Endothelial cell (in vitro differentiated cells): Measurements from ENCODE around the gene SH3GL2. TPM values are rescaled to one million over a fixed set of nuclear protein-coding genes. Genes with fewer than 3 reads are reported as not detected.
A peak's percentile ranks its signal among the peaks of the same experiment; 100 is the strongest.

Experiments used
- DNase-seq: peaks from one replicate; pipeline ENCODE4 v3.0.0; 2021; ENCODE audit warnings: low spot score
- H3K27ac Mint-ChIP-seq: one replicate; pipeline ENCODE4 v1.8.0; 2021; ENCODE audit warnings: mixed read lengths, inconsistent platforms; ENCODE audit not compliant: unreplicated experiment
- H3K27me3 Mint-ChIP-seq: one replicate; pipeline ENCODE4 v1.8.0; 2021; ENCODE audit warnings: mild to moderate bottlenecking, moderate library complexity, mixed read lengths, inconsistent platforms; ENCODE audit not compliant: unreplicated experiment
- H3K36me3 Mint-ChIP-seq: one replicate; pipeline ENCODE4 v1.8.0; 2021; ENCODE audit warnings: mild to moderate bottlenecking, low read depth, mixed read lengths, inconsistent platforms; ENCODE audit not compliant: unreplicated experiment
- H3K4me1 Mint-ChIP-seq: one replicate; pipeline ENCODE4 v1.8.0; 2021; ENCODE audit warnings: mild to moderate bottlenecking, mixed read lengths, inconsistent platforms; ENCODE audit not compliant: unreplicated experiment
- H3K4me3 Mint-ChIP-seq: one replicate; pipeline ENCODE4 v1.8.0; 2021; ENCODE audit warnings: mild to moderate bottlenecking, mixed read lengths, inconsistent platforms; ENCODE audit not compliant: unreplicated experiment
- H3K9me3 Mint-ChIP-seq: one replicate; pipeline ENCODE4 v1.8.0; 2021; ENCODE audit warnings: mixed read lengths, inconsistent platforms; ENCODE audit not compliant: unreplicated experiment
- CTCF ChIP-seq: fragments of 200-600 bp; sonication (generic); IDR thresholded peaks from one replicate; pipeline ENCODE4 v1.5.0; 2021; ENCODE audit warnings: antibody characterized with exemption; ENCODE audit not compliant: unreplicated experiment
- total RNA-seq: library from RNA; stranded (reverse); fragmentation: NEBNext Ultra II Directional; extraction: Animal tissue kit (Norgen Biotek cat#: 25700); gene quantifications from one replicate; pipeline ENCODE4 v1.2.1, GENCODE V29; 2021; ENCODE audit not compliant: unreplicated experiment

SH3GL2 gene
- total RNA-seq, 1 donor from 2014 or later: 1.6 TPM

DNA sequence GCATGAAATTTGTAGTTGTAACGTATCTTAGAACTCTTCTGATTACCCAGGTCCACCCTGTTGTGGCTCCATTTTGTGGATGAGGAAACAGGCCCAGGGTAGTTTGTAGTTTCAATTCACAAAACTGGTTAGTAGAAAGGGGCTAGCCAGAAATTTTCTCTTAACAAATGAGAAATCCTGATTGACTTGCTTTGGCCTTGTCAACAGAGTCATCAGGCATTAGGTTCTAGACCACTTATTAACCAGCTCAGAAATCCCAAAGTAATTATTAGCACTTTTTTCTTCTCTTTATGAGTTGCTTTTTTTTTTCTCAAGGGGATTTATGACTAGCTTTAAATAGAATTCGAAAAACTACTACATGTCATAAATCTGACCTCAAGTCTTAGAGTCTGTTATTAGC, 160.2 kb downstream of the SH3GL2 start:
- no peak overlapping the region for H3K4me3 Mint-ChIP-seq
- TF ChIP-seq CTCF: no peak
- no peaks in the 10 kb centered on the region for H3K36me3 Mint-ChIP-seq
- H3K9me3 Mint-ChIP-seq: no peaks in the 10 kb centered on the region
- H3K27me3 Mint-ChIP-seq: no peaks in the 10 kb centered on the region
- no peak for DNase-seq
- no peaks in the 10 kb centered on the region for H3K4me1 Mint-ChIP-seq
- no peak overlapping the region for H3K27ac Mint-ChIP-seq

GRCh38 chr9:17739736-17740135, 160.9 kb downstream of the SH3GL2 start:
- Mint-ChIP-seq H3K9me3 (no peaks in the 10 kb centered on the region), H3K4me3 (no peak overlapping the region), H3K4me1 (no peaks in the 10 kb centered on the region), H3K27ac (no peak overlapping the region), H3K27me3 (no peaks in the 10 kb centered on the region), H3K36me3 (no peaks in the 10 kb centered on the region)
- no peak for TF ChIP-seq CTCF
- DNase-seq: no peak

- H3K9me3 Mint-ChIP-seq: no peaks in the 10 kb centered on the region
- no peaks in the 10 kb centered on the region for H3K4me1 Mint-ChIP-seq
- H3K36me3 Mint-ChIP-seq: no peaks in the 10 kb centered on the region
- no peak for DNase-seq
- H3K27me3 Mint-ChIP-seq: no peaks in the 10 kb centered on the region
- TF ChIP-seq CTCF: peak; percentile 28
- H3K27ac Mint-ChIP-seq: no peak overlapping the region
- H3K4me3 Mint-ChIP-seq: no peak overlapping the region
Observed at GRCh38 chr9:17742067-17742466, 163.2 kb downstream of the SH3GL2 start.

DNA sequence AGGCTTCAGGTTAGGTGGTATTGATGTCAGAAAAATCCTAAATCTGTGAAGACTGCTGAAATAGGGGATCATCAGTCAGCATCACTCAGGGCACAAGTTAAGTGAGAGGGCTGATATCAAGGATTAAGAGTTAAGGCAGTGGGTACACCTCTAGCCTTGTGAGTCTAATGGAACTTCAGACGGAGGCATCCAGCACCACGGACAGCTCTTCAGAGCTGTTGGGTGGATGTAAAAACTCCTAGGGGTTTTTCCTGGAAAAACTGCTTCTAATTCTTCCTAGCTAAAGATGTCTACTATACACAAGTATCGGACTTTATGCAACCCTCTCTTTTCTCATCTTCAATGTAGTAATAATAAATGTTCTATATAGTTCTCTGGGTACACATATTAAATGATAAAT, 165.9 kb downstream of the SH3GL2 start:
- no peak overlapping the region for H3K27ac Mint-ChIP-seq
- no peaks in the 10 kb centered on the region for H3K36me3 Mint-ChIP-seq
- DNase-seq: peak; percentile 47
- no peaks in the 10 kb centered on the region for H3K27me3 Mint-ChIP-seq
- no peak overlapping the region for H3K4me3 Mint-ChIP-seq
- H3K4me1 Mint-ChIP-seq: peaks cover 5% of the 10 kb centered on the region
- H3K9me3 Mint-ChIP-seq: no peaks in the 10 kb centered on the region
- no peak for TF ChIP-seq CTCF

DNA sequence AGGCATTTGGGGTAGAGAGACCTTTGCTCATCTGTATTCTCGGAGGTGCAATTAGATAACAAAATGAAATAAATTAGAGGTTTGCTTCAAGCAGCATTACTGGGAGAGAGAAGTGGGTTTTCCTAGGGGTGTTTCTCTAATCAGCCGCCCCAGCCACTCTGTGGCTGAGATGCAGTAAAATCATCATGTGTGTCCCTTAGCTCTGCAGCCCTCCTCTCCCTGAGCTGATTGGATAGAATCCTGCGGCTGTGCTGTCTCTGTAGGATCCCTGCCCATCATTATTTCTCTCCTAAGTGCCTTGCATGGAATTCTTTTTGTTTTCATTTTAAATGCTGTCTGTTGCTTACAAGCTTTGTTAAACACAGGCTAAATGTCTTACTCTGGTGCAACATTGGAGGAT, 171.4 kb downstream of the SH3GL2 start:
- Mint-ChIP-seq H3K27me3 (no peaks in the 10 kb centered on the region), H3K4me1 (peaks cover 8% of the 10 kb centered on the region), H3K36me3 (no peaks in the 10 kb centered on the region), H3K9me3 (no peaks in the 10 kb centered on the region), H3K27ac (no peak overlapping the region), H3K4me3 (no peak overlapping the region)
- no peak for TF ChIP-seq CTCF
- no peak for DNase-seq
